GM21381 (cell line): ENCODE measurements around the gene POM121.
"Not testable (repeated sequence)": the region's sequence is repeated elsewhere in the genome, so short reads cannot be mapped to it uniquely, and the experiment has no call there.

ENCODE experiments used
- ATAC-seq: cut with Tn5 transposase; IDR thresholded peaks from one replicate; pipeline ENCODE4 v1.9.1; 2021; ENCODE audit warnings: mild to moderate bottlenecking, moderate library complexity; ENCODE audit not compliant: unreplicated experiment

Gene POM121

DNA sequence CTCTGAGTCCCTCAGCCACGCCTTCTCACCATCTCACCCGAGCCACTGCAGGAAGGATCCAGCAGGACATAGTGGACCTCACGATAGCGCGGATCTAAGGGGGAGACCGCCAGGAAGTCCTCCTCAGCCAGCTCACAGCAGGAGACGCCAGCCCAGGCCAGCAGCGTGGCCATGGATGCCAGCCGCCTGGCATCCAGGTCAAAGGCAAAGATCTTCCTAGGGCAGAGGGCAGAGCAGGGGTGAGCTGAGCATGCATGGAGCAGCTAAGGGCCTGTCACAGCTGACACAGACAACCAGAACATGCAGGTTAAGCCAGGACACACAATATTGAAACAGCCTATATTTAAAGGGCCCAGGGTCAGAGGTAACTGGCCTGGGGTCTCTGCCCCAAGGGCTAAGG is 24.4 kb downstream of the POM121 start:
- not testable (repeated sequence) for ATAC-seq

DNA sequence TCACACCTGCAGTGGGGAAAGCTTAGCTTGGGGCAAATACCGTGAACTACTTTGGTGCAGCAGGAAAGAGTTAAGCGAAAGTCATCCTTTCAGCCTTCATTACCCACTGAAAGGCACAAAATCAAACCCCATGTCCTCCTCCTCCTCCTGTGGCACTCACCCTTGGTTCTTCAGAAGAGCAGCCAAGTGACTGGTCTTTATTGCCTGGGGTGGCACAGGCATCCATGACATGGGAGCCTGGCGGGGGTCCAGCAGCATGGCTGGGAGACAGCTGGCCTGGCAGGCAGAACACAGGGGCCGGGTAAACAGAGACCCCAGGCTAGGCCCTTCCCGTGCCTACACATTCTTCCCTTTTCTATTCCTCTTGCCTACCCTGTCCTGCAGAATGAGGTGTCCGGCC is 24.8 kb downstream of the POM121 start:
- ATAC-seq: not testable (repeated sequence)

DNA sequence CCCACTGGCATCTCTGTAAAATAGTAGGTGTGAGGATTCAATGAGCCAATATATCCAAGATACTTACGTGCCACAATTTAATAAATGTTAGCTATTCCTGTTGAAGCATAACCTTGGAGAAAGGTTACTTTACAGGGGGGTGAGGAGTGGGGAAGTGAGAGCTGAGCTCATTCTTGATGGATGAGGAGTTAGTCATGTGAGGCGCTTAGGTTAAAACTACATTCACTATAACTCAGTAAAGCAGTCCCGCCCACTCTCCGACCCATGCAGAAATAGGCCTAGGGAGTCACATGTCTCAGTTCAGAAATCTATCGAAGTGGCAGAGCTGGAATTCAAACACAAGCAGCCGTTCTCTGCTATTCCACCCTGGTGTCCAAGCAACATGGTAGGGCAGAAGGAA is 25.5 kb downstream of the POM121 start:
- not testable (repeated sequence) for ATAC-seq

DNA sequence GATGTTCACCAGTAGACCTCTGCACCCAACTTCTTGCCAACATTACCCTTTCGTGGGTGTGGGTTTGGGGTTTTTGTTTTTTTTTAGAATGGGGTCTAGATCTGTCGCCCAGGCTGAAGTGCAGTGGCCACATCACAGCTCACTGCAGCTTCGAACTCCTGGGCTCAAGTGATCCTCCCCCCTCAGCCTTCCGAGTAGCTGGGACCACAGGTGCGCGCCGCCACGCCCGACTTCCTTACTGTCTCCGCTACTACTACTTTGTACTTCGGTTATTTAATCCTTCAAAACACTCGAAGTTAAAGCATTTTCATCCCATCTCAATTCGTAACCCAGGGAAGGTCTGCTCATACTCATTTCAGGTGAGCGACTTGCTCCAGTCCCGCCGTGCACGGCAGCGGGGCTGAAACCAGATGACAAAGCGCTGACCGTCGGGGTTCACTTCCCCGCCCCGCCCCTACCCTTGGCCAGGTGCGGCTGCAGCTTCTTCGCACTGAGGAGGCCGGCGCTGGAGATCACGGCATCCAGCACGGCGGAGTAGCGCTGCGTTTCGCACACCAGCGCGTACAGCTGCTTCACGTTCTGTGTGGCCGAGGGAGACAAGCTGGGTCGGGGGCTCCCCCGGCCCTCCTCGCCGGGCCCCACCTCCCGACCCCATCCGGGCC is 29.1 kb downstream of the POM121 start:
- ATAC-seq: peak; percentile 41

DNA sequence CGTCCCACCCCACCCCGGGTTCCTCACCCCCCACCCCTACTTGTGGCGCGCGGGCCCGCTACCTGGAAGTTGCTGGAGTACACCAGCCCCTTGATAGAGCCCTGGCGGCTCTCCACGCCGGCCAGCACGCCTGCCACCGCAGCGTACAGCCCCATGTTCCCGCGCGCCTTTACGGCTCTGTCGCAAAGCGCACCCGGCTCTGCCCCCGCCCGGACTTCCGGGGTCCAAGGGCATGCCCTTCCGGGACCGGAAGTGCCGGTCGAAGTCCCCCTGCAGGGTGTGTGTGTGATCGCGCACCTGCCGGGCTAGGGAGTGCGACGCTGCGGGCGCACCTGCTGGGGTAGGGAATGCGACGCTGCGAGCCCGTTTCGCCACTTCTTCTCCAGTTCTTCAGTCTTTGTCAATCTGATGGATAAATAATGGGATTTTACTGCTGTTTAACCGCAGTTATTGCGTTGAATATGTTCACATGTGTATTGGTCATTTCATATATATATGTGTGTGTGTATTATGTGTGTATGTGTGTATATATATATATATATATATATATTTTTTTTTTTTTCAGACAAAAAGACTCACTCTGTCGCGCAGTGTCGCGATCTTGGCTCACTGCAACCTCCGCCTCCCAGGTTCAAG is 29.8 kb downstream of the POM121 start:
- peak; percentile 92 for ATAC-seq

DNA sequence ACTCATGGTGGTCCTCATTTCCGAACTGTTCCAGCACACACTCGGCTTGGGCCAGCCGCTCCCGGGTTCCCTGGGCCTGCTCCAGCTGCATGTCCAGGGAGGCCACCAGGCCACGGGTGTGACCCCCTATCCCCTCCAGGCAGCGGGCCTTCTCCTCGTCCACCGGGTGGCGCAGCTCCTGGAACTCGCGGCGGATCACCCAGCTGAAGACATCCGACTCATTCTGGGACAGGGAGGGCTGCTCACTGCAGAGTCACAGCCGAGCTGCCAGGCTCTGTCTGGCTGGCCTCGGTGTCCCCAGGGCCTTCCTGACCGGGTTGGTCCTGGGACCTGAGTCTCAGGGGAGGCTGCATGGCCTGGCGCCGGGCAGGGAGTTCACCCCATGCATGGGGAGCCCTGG is 35.1 kb downstream of the POM121 start:
- ATAC-seq: not testable (repeated sequence)

DNA sequence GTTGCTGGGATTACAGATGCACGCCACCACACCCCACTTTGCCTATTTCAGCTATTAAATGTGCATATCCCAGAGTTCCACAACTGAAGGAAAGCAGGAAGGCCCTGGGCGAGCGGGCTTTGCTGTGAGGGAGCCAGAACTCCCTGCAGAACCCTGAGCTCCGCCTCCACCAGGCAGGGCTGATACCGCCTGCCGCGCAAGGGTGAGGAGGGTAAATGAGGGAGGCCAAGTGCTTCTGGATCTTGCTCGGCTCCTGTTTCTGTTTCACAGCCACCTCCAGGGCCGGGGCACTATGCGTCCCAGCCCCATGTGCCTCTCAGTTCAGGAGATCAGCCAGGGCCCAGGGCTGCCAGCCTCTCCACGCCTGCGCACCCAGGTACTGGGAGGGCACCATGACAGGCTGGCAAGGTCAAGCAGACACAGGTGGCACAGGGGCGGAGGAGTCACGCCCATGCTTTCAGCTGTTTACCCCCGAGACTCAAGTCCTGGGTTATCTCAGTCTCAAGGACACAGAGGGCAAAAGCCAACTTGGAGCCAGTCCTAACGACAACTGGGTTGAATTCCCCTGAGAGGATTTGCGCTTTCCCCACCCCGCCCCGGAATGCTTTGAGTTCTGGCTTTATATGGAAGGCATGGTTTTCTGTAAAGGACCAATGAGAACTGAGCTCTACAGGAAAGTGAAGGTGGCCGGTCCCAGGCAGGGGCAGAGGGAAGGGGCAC is 35.9 kb downstream of the POM121 start:
- ATAC-seq: not testable (repeated sequence)

DNA sequence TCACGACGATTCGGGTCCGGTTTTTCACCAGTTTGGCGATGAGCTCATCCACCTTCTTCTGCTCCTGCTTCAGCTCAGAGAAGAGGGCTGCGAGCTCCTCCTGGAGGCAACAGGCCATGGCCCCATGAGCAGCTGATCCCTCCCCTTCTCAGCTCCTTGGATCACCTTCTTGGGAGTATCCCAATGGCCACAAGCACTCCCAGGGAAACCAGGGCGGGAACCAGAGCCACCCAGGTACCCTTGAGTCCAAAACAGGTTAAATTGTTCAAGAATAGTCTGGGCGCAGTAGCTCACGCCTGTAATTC is 36.4 kb downstream of the POM121 start:
- ATAC-seq: not testable (repeated sequence)

DNA sequence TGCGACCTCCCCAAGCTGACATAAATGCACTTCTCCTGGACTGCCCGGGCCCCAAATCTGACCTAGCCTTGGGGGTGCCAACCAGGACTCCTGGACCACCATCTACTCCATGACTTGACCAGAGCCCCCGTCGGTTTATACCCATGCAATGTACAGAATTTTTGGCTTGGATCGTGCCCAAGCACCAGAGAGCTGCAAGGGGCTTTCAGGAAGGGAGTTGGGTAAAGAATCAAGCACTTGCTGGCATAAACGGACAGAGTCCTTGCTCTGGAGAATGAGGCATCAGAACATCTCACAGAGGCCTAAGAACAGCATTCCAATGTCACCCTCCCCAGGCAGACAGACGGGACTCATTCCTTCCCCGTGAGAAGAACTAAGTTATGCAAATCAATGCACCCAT is 38.2 kb downstream of the POM121 start:
- not testable (repeated sequence) for ATAC-seq

DNA sequence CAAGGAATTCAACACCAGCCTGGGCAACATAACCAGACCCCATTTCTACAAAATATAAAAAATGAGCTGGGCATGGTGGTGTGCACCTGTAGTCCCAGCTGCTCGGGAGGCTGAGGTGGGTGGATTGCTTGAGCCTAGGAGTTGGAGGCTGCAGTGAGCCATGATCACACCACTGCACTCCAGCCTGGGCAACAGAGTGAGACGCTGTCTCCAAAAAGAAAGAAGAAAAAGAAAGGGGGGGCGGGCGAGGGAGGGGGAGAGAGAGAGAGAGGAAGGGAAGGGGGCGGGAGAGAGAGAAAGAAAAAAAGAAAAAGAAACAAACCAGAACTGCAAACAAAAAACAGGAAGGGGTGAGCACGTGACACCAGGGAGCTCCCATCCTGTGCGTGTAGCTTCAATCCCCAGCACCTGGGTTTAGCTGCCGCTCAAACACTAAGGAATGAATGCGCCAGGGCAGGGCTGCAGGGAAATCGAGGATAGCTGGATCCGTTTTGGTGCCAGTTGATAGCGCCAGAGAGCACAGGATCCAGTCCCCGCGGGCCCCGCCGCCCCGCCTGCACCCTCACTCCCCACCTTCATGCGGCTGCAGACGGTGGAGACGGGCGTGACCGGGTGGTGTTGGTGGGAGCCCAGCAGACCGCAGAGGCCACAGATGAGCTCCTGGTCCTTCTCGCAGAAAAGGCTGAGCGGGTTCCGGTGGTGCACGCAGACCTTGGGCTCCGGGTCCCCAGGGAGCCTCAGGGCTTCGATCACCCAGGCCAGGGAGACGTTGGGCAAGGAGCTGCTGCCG is 40.5 kb downstream of the POM121 start:
- ATAC-seq: not testable (repeated sequence)

DNA sequence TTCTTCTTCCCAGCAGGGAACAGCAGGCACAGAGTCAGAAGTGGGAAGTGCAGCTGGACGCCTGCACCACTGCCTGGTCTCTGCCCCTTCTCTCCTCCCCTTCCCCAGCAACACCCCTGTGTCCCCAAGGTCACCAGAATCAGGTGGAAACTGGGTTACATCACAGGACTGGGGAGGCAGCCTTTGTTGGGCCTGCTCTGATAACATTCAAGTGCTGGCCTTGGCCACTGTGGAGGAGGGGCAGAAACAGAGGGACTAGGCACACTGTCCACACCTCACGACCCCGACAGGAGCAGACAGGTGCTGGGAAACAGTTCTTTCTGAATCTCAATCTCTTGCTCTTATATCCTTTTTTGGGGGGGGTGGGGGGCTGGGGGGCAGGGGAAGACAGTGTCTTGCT is 42.0 kb downstream of the POM121 start:
- not testable (repeated sequence) for ATAC-seq

DNA sequence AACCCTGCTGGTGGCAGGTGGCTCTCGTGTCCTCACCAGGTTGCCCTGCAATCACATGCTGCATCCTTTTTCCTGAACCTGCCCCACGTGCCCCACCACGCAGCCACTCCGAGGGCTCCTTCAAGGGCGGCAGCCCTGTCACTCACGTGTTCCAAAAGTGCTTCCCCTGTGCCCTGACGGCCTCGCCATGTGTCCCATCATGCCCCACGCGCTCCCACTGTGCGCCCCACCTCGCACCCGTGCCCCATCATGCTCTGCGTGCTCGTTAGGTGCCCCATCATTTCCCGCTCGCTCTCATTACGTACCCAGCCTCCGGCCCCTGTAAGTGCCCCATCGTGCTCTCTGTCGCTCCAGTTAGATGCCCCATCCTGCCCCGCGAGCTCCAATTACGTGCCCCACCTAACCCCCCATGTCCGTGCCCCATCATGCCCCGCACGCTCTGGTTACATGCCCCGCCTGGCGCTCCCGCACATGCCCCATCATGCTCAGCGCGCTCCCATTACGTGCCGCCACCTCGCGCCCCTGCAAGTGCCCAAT is 44.2 kb downstream of the POM121 start, which contains the start of gene TRIM74:
TSS of gene TRIM74 (minus strand) at position 487 of the 537 bp plus-strand sequence. CDS start 3,309 bp downstream, outside the sequence.
- not testable (repeated sequence) for ATAC-seq

DNA sequence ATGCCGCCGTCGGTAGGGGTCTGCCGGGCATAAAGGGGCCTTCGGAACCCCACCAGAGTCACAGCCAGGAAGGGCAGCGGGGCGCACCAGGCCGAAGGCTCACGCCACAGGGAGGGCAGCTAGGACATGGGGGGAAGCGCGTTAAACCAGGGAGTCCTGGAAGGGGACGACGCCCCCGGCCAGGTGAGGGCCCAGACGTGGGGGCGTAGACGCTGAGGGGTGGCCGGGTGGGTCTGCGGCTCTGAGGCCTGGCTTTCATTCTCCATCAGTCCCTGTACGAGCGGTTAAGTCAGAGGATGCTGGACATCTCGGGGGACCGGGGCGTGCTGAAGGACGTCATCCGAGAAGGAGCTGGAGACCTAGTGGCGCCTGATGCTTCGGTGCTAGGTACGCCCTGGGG is 44.8 kb downstream of the POM121 start:
- not testable (repeated sequence) for ATAC-seq

DNA sequence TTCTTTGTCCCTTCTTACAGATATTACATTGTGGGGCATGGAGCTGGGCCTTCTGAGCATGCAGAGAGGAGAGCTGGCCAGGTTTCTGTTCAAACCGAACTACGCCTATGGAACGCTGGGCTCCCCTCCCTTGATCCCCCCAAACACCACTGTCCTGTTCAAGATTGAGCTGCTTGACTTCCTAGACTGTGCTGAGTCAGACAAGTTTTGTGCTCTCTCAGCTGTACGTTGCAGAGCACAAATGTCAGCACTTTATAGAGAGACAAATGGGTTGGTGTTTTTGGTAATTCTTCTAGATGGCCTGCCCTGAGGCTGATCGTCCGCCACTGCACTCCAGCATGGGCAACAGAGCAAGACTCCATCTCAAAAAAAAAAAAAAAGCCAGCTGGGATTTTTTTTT is 46.6 kb downstream of the POM121 start:
- not testable (repeated sequence) for ATAC-seq

DNA sequence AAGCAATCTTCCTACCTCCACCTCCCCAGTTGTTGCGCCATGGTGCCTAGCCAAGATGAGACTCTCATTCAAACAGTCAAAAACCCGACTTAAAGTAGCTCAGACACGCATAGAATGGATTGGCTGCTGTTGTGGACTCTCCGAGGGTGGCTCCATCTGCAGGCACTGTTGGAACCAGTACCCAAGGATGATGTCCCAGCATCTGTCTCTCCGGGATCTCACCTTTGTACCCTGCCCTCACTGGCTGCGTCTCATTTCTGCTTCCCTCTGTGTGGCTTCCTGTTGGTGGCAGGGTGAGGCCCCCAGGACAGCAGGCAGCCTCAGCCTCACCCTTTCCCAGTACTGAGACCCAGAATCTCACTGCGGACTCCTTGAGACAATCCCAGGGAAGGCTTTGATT is 49.9 kb downstream of the POM121 start:
- ATAC-seq: not testable (repeated sequence)

DNA sequence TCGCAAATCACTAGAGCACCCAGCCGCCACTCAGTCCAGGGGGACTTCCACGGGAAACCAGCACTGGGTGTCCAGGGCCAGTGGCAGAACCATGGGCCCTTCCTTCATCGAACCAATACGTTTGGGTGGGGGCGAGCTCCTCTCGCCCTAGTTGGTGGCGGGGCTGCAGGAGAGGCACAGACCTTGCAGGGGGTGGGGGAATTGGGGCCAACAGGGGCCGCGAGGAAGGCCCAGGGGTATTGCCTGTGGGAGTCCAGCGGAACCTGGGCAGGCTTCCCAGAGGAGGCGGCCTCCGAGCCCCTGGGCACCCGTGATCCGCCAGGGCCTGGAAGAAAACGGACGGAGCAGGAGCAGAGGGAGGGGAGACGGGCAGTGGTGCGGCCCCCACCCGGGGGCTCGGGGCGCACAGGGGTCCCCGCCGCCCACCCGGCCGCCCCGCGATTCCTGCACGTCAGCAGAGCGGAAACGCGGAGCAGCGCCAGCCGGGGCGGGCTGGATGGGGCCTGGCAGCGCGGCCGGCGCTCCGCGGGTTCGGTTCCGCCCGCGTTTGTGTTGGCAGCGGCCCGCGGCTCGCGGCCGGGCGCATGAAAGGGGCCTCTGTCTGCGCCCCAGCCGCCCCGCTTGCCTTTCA is 50.9 kb downstream of the POM121 start:
- ATAC-seq: not testable (repeated sequence)

DNA sequence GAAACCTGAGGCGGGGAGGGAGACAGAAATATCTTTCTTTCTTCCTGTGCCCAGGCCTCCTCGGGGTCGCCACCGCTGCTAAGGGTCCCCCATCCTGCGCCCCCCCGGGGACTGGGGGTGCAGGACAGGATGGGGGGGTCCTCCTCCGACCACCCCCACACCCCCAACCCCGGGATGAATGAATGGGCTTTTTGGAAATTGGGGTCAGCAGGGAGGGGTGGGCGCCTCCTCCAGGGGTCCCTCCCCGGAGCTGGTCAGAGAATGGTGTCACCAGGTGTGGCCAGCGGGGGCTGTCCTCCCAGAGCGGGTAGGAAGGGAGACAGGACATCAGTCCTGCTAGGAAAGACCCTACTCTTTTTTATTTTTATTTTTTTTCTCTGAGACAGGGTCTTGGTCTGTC is 51.5 kb downstream of the POM121 start:
- ATAC-seq: not testable (repeated sequence)

DNA sequence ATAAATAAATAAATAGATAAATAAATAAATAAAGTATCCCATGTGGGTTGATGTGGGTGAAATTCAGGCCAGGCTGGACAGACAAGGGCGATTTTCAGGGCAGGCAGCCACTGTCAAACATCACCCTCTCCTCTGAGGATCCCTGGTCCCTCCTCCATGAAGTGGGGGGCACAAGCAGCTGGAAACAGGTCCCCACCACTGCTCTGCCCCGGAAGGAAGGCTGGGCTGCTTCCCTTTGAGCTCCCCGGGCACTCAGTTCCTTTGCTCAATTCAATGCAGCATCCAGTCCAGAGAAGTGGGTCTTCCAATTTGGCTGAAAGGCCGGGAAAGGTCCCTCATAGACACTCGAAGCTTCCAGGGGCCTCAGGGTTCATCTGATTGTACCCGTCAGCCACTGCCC is 55.5 kb downstream of the POM121 start:
- ATAC-seq: not testable (repeated sequence)

DNA sequence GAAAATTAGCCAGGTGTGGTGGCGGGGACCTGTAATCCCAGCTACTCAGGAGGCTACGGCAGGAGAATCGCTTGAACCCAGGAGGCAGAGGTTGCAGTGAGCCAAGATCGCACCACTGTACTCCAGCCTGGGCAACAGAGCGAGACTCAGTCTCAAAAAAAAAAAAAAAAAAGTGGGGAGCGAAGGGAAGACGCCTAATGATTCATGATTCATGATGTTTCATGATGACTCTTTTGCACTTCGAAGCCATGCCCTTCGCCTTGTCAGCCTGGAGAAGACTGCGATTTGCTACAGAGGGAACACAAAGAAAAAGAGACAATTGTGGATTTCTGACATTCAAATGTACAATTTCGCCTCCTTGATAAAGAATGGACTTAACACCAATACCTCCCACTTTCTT is 57.2 kb downstream of the POM121 start:
- not testable (repeated sequence) for ATAC-seq

DNA sequence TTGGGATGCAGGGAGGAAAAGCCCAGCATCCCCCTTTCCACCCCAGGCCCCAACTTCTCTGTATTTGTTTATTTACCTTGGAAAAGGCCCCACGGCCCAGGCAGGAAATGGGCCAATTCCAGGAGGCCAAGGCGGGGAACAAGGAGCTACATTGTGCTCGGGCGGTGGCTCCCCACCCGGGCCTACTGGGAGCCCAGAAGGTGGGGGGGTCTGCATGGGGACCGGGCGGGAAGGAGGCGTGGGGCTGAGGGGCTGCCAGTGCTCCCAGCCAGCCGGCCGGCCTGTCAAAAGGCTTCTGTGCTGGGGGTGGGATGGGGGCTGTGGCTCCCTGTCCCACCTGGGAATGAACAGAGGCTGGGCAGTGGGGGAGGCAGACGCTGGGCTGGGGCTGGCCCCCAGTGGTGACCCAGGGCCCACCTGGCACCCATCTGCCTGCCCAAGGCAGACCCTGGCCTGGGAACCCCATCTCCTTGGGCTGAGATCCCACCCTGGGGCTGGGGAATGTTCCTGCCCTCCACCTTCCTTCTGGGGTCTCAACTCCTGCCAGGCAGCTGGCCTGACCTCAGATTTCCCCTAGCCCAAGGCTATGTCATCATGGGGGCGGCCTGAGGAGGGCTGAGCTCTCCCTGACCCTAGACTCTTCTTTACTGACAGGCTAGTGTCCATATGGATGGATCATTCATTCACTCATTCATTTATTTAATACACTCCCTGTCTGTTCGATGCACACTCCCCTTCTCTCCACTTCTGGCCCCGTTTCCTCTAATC is 65.4 kb downstream of the POM121 start:
- not testable (repeated sequence) for ATAC-seq
